ENCODE measurements around the gene ZFAND2A. TPM values are rescaled to one million over a fixed set of nuclear protein-coding genes. Genes with fewer than 3 reads are reported as not detected.
A peak's percentile ranks its signal among the peaks of the same experiment; 100 is the strongest.

ZFAND2A gene
- total and polyA plus RNA-seq, 2 donors from 2014 or later, result 21.9 to 27.6 TPM

- Histone ChIP-seq H3K27me3 (ENCODE audit: control insufficient read depth, insufficient read depth, low read length) (no peaks in the 10 kb centered on the region), H3K9ac (ENCODE audit: low read length in 3 of 3) (no peak overlapping the region), H3K9me3 (ENCODE audit: control insufficient read depth in 2 of 3, insufficient read depth in 1 of 3, low read length in 3 of 3) (no peaks in the 10 kb centered on the region), H3K27ac (ENCODE audit: low read depth in 2 of 2, low read length in 2 of 2) (no peak overlapping the region), H3K4me1 (ENCODE audit: control insufficient read depth in 2 of 3, insufficient read depth in 2 of 3, low read depth in 1 of 3, low read length in 3 of 3) (no peaks in the 10 kb centered on the region), H3K4me3 (ENCODE audit: low read length in 3 of 3) (no peak overlapping the region), H3K36me3 (ENCODE audit: control insufficient read depth in 2 of 3, insufficient read depth in 3 of 3, low read length in 3 of 3) (peaks cover 0 to 35% (median 33%) of the 10 kb centered on the region in 3 donors)
- intact Hi-C loops (cut with DNase I), result no loop called here
- FAIRE-seq, result no peak
- peak in 1 of 5 donors; percentile 26 for DNase-seq
- no peak for TF ChIP-seq CTCF (IDR thresholded peaks at IDR 0.05; ENCODE audit: borderline replicate concordance, extremely low read depth, insufficient read depth)
These were observed 7.5 kb downstream of the ZFAND2A start for GRCh38 chr7:1152492-1152891.

GRCh38 chr7:1151653-1152425 lies 8.2 kb downstream of the ZFAND2A start:
- H3K36me3 ChIP-seq (ENCODE audit: control insufficient read depth in 2 of 3, insufficient read depth in 3 of 3, low read length in 3 of 3), result peaks cover 0 to 35% (median 29%) of the 10 kb centered on the region in 3 donors
- H3K27me3 ChIP-seq (ENCODE audit: control insufficient read depth, insufficient read depth, low read length), result no peaks in the 10 kb centered on the region
- TF ChIP-seq CTCF (IDR thresholded peaks at IDR 0.05; ENCODE audit: borderline replicate concordance, extremely low read depth, insufficient read depth), result no peak
- FAIRE-seq, result no peak
- no peaks in the 10 kb centered on the region for H3K9me3 ChIP-seq (ENCODE audit: control insufficient read depth in 2 of 3, insufficient read depth in 1 of 3, low read length in 3 of 3)
- no peak overlapping the region for H3K9ac ChIP-seq (ENCODE audit: low read length in 3 of 3)
- H3K27ac ChIP-seq (ENCODE audit: low read depth in 2 of 2, low read length in 2 of 2), result no peak overlapping the region
- DNase-seq, result peak in 1 of 5 donors; percentile 27
- no peaks in the 10 kb centered on the region for H3K4me1 ChIP-seq (ENCODE audit: control insufficient read depth in 2 of 3, insufficient read depth in 2 of 3, low read depth in 1 of 3, low read length in 3 of 3)
- intact Hi-C loops (cut with DNase I), result no loop called here
- H3K4me3 ChIP-seq (ENCODE audit: low read length in 3 of 3), result no peak overlapping the region

- FAIRE-seq (no peak), DNase-seq (peak in 1 of 5 donors; percentile 52)
- Histone ChIP-seq H3K9ac (ENCODE audit: low read length in 3 of 3) (no peak overlapping the region), H3K4me1 (ENCODE audit: control insufficient read depth in 2 of 3, insufficient read depth in 2 of 3, low read depth in 1 of 3, low read length in 3 of 3) (no peaks in the 10 kb centered on the region), H3K9me3 (ENCODE audit: control insufficient read depth in 2 of 3, insufficient read depth in 1 of 3, low read length in 3 of 3) (no peaks in the 10 kb centered on the region), H3K27ac (ENCODE audit: low read depth in 2 of 2, low read length in 2 of 2) (no peak overlapping the region), H3K4me3 (ENCODE audit: low read length in 3 of 3) (no peak overlapping the region), H3K36me3 (ENCODE audit: control insufficient read depth in 2 of 3, insufficient read depth in 3 of 3, low read length in 3 of 3) (peaks cover 0 to 35% (median 29%) of the 10 kb centered on the region in 3 donors), H3K27me3 (ENCODE audit: control insufficient read depth, insufficient read depth, low read length) (no peaks in the 10 kb centered on the region)
- no peak for TF ChIP-seq CTCF (IDR thresholded peaks at IDR 0.05; ENCODE audit: borderline replicate concordance, extremely low read depth, insufficient read depth)
- intact Hi-C loops (cut with DNase I), result no loop called here
These were observed 8.8 kb downstream of the ZFAND2A start for GRCh38 chr7:1151156-1151555.
